ENCODE results near the gene KRTAP19-6.

Gene KRTAP19-6

DNA sequence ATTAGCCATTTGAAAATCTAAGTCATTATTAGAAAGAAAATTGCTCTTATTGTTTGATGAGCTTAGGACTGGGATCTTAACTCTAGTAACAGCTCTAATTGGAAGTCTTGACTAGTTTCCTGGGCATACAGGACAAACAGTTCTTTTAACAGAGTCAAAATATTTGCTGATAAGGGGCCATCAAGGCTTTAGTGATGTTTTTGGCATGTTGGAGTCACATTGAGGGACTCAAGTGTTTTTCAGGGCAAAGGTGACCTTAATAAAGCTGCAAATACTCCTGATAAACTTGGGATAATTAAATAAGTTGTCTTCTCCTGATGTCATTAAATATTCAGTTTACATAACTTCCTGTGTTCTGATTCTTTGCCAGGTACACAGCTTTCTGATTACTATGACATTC lies 26.0 kb upstream of the KRTAP19-6 start:
- TF ChIP-seq, protein P1, sequence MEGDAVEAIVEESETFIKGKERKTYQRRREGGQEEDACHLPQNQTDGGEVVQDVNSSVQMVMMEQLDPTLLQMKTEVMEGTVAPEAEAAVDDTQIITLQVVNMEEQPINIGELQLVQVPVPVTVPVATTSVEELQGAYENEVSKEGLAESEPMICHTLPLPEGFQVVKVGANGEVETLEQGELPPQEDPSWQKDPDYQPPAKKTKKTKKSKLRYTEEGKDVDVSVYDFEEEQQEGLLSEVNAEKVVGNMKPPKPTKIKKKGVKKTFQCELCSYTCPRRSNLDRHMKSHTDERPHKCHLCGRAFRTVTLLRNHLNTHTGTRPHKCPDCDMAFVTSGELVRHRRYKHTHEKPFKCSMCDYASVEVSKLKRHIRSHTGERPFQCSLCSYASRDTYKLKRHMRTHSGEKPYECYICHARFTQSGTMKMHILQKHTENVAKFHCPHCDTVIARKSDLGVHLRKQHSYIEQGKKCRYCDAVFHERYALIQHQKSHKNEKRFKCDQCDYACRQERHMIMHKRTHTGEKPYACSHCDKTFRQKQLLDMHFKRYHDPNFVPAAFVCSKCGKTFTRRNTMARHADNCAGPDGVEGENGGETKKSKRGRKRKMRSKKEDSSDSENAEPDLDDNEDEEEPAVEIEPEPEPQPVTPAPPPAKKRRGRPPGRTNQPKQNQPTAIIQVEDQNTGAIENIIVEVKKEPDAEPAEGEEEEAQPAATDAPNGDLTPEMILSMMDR (IDR thresholded peaks at IDR 0.05; ENCODE audit: low read depth, low read length, missing control alignments), result no peak
- no peaks in the 10 kb centered on the region for H3K36me3 ChIP-seq (replicated peaks)
- in situ Hi-C loops (cut with HindIII; ENCODE audit: low pct_ligation_motif_present, low sequenced_read_pairs), result no loop called here
- H3K4me3 ChIP-seq (ENCODE audit: low read depth, low read length), result no peak overlapping the region
- no peak for DNase-seq
- no peaks in the 10 kb centered on the region for H3K27me3 ChIP-seq (replicated peaks)
- no peak overlapping the region for H3K27ac ChIP-seq

DNA sequence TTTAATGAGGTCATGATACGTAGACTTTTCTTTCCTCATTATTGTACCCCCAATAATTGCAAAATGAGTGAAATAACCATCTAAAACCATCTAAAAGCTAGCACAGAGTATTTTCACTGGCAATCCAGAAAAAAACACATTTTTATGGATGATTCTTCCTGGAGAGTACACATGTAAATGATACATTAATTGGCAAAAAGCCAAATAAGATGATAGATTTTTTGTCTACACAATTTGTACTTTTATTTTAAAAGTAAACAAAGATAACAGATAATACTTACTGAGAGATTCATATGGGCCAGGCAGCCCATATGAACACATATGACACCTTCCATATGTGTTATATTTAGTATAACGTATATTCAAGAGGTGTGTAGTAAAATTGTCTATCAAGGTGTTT lies 22.0 kb upstream of the KRTAP19-6 start:
- Histone ChIP-seq H3K4me3 (ENCODE audit: low read depth, low read length) (no peak overlapping the region), H3K36me3 (replicated peaks) (no peaks in the 10 kb centered on the region), H3K27ac (no peak overlapping the region), H3K27me3 (replicated peaks) (no peaks in the 10 kb centered on the region)
- no peak for DNase-seq
- in situ Hi-C loops (cut with HindIII; ENCODE audit: low pct_ligation_motif_present, low sequenced_read_pairs), result no loop called here
- TF ChIP-seq, protein P1 (IDR thresholded peaks at IDR 0.05; ENCODE audit: low read depth, low read length, missing control alignments), result no peak

DNA sequence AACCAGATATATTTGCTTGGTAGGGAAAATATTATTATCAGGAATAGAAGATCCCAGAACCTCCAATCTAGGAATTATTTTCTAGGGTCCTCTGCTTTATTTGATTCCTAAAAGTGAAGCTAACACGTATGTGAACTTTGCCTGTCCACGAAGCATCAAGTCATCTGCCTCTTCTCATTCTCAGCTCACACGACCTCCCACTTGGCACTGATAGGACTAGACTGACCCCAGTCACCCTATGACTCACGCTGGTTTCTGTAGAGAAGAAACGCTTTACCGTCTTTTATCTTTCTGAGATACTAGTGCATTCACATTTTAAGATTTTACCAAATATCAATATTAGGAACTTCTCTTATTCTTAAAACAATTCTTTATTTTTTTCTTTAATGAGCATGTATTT lies 21.4 kb upstream of the KRTAP19-6 start:
- no peak for DNase-seq
- no peaks in the 10 kb centered on the region for H3K36me3 ChIP-seq (replicated peaks)
- H3K27me3 ChIP-seq (replicated peaks), result no peaks in the 10 kb centered on the region
- H3K4me3 ChIP-seq (ENCODE audit: low read depth, low read length), result no peak overlapping the region
- H3K27ac ChIP-seq, result no peak overlapping the region
- TF ChIP-seq, protein P1 (IDR thresholded peaks at IDR 0.05; ENCODE audit: low read depth, low read length, missing control alignments), result no peak
- in situ Hi-C loops (cut with HindIII; ENCODE audit: low pct_ligation_motif_present, low sequenced_read_pairs), result no loop called here

DNA sequence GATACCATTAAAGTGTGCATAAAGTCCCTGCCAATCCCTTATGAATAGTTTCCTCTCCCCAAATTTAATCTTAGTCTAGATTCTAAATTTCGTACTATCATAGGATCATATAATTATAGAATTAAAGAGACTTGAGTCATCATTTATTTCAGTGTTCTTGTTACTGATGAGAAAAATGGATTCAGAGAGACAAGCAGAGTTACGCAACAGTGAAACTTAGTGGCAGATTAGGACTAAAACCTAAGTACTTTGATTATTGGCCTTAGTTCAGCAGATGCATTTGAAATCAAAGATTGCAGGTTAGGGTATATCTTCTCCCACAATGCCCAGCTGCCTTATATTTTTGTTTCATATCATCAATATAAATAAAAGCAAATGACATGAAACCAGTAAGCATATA lies 20.3 kb upstream of the KRTAP19-6 start:
- H3K36me3 ChIP-seq (replicated peaks), result no peaks in the 10 kb centered on the region
- H3K4me3 ChIP-seq (ENCODE audit: low read depth, low read length), result no peak overlapping the region
- no peak overlapping the region for H3K27ac ChIP-seq
- TF ChIP-seq, protein P1 (IDR thresholded peaks at IDR 0.05; ENCODE audit: low read depth, low read length, missing control alignments), result no peak
- no peak for DNase-seq
- H3K27me3 ChIP-seq (replicated peaks), result no peaks in the 10 kb centered on the region
- in situ Hi-C loops (cut with HindIII; ENCODE audit: low pct_ligation_motif_present, low sequenced_read_pairs), result no loop called here

DNA sequence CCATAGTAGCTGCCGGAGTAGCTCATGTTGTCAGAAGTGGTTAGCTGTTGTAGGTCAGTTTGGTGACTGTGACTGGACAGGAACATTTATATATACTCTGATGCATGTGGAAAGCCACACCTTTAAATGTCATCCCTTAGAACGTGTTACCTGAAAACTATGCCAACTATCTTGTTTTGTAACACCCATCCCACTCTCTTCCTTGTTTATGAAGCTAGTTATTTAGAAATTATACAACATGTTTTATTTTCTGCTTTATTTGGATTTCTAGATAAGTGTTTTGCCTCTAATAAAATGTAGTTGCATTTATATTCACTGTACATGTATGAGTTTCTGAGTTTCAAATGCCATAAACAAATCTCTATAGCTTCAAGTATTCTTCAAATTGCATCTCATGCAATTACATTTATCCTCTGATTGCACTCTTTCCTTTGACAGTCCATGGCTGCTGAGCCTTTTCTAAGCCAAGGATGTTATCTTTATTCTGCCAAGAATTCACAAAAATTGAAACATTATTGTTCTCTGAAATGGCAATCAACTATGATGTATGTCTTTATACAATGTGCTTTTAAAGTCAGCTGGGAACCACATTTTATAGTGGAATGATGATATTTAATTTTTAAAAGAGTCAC lies 19.7 kb upstream of the KRTAP19-6 start, which contains the start of gene KRTAP19-7:
TSS of gene KRTAP19-7 (minus strand) at position 51 of the 632 bp plus-strand sequence. CDS start at position 26, 25 bp downstream.
- H3K27ac ChIP-seq, result no peak within 1 kb of the TSS
- no peaks in the 10 kb centered on the region for H3K27me3 ChIP-seq (replicated peaks)
- no peak within 1 kb of the TSS for H3K4me3 ChIP-seq (ENCODE audit: low read depth, low read length)
- DNase-seq, result no peak
- H3K36me3 ChIP-seq (replicated peaks), result no peaks in the 10 kb centered on the region
- TF ChIP-seq, protein P1 (IDR thresholded peaks at IDR 0.05; ENCODE audit: low read depth, low read length, missing control alignments), result no peak
- in situ Hi-C loops (cut with HindIII; ENCODE audit: low pct_ligation_motif_present, low sequenced_read_pairs), result no loop called here

DNA sequence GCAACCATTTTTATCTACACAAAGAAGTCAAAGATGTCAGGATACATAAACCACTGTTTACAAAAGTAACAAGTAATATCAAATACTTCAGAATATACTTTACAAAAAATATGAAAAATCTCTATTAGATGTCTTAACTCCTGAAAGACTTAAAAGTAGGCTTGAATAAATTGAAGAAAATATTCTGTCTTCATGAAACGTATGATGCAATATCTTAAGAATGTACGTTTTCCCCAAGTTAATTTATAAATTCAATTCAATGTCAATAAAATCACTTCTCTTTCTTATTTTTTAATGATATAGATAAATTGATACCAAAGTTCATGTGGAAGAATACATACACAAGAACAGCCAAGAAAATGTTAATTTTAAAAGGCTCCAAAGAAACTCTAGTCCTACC lies 13.4 kb upstream of the KRTAP19-6 start:
- Histone ChIP-seq H3K4me3 (ENCODE audit: low read depth, low read length) (no peak overlapping the region), H3K36me3 (replicated peaks) (no peaks in the 10 kb centered on the region), H3K27me3 (replicated peaks) (no peaks in the 10 kb centered on the region), H3K27ac (no peak overlapping the region)
- in situ Hi-C loops (cut with HindIII; ENCODE audit: low pct_ligation_motif_present, low sequenced_read_pairs), result no loop called here
- TF ChIP-seq, protein P1 (IDR thresholded peaks at IDR 0.05; ENCODE audit: low read depth, low read length, missing control alignments), result no peak
- no peak for DNase-seq

All from brain microvascular endothelial cell (primary cell).